Smooth muscle cell of the coronary artery (primary cell): Measurements from ENCODE around the gene PHF8. TPM values are rescaled to one million over a fixed set of nuclear protein-coding genes. Genes with fewer than 3 reads are reported as not detected.

ENCODE experiments used
- total RNA-seq: library from RNA; depleted of rRNA; stranded (reverse); fragments of >200 nt; gene quantifications from 2 replicates; pipeline ENCODE4 v1.2.3, GENCODE V29; 2014; ENCODE audit warnings: low replicate concordance

Gene PHF8
- total RNA-seq = 11.7 and 24.8 TPM in 2 replicates

DNA sequence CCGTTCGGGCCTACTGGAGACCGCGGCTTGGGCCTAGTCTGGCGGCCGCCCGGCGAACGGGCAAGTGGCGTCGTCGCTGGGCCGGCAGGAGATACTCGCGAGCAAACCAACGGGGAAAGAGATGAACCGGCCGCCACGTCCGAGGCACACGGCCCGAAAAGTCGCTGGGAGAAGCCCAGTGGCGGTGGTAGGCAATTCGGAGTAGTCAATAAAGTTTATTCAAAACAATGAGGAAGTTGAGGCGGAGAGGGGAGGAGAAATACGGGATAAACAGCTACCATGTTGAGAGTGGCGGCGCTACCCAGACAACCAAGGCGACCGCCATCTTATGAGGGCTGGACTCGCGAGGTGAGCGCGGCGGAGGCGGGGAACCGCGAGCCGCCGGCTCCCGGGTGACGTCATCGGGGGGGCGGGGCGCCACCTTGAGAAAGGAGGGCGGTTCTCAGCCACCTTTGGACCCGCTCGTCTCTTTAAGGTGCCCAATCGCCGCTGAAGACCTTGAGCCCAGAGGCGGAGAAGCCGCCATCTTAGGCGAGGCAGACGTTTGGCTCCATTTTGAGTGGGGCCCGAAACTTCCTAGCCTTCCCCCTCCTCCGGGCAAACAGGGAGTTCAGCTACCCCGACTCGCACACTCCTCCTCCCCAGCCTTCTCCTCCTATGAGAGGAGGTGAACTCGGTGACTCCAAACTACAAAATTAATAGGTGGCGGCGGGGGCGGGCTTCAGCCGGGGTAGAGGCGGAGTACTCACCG lies at the start of gene PHF8:
TSS of gene PHF8 (minus strand) at position 348 of the 751 bp plus-strand sequence. CDS start 1,745 bp downstream, outside the sequence.

Other genes with a start within 250 kb of the PHF8 start
- 2.9 and 3.3 TPM in 2 replicates for gene FAM120C, start 138.8 kb upstream of the PHF8 start, total RNA-seq